CD8-positive, alpha-beta memory T cell (primary cell): Measurements from ENCODE around the gene MARK1. TPM values are rescaled to one million over a fixed set of nuclear protein-coding genes. Genes with fewer than 3 reads are reported as not detected.

Experiments
- CTCF ChIA-PET: fragments of 350-600 bp; sonication (Branson Sonifier 250); formaldehyde crosslinking; loops from one replicate; lab custom pipeline; 2021; ENCODE audit warnings: antibody characterized with exemption; lab: Charles Lee
- POLR2A ChIA-PET: fragments of 350-600 bp; sonication (Branson Sonifier 250); formaldehyde crosslinking; loops from one replicate; lab custom pipeline; 2021; ENCODE audit warnings: antibody characterized with exemption; lab: Charles Lee
- DNase-seq, 5 donors: peaks; one replicate each; pipeline versions ENCODE4 v3.0.0 to v3.0.0-alpha.2; 2020 to 2022; ENCODE audit warnings: mixed read lengths in 1 of 5
- H3K27ac ChIP-seq: one replicate; pipeline ENCODE4 v1.7.0; 2013; ENCODE audit warnings: low read depth, mild to moderate bottlenecking, low read length, moderate library complexity
- H3K27me3 ChIP-seq: 2 replicates; pipeline ENCODE4 v1.7.0; 2013; ENCODE audit warnings: low read length, mild to moderate bottlenecking; ENCODE audit not compliant: insufficient read depth, poor library complexity, severe bottlenecking
- H3K36me3 ChIP-seq: 2 replicates; pipeline ENCODE4 v1.7.0; 2013; ENCODE audit warnings: mild to moderate bottlenecking, low read length, moderate library complexity; ENCODE audit not compliant: insufficient read depth
- H3K4me1 ChIP-seq: 2 replicates; pipeline ENCODE4 v1.7.0; 2013; ENCODE audit warnings: mild to moderate bottlenecking, low read length, moderate library complexity; ENCODE audit not compliant: insufficient read depth
- H3K4me3 ChIP-seq: 2 replicates; pipeline ENCODE4 v1.7.0; 2013; ENCODE audit warnings: mild to moderate bottlenecking, low read length
- H3K9me3 ChIP-seq: 2 replicates; pipeline ENCODE4 v1.7.0; 2013; ENCODE audit warnings: mild to moderate bottlenecking, low read length
- H3K27ac Mint-ChIP-seq, 8 donors: one replicate each; pipeline ENCODE4 v1.8.0; 2020 to 2021; ENCODE audit warnings: mixed read lengths in 8 of 8, mild to moderate bottlenecking in 6 of 8, inconsistent platforms in 3 of 8, moderate library complexity in 3 of 8
- H3K27me3 Mint-ChIP-seq, 2 donors: one replicate each; pipeline ENCODE4 v1.8.0; 2020 to 2021; ENCODE audit warnings: mixed read lengths in 2 of 2, mild to moderate bottlenecking in 1 of 2, moderate library complexity in 1 of 2
- H3K36me3 Mint-ChIP-seq, 3 donors: one replicate each; pipeline ENCODE4 v1.8.0; 2020 to 2021; ENCODE audit warnings: mixed read lengths in 3 of 3, inconsistent platforms in 1 of 3, mild to moderate bottlenecking in 1 of 3
- H3K4me1 Mint-ChIP-seq, 3 donors: one replicate each; pipeline ENCODE4 v1.8.0; 2020 to 2021; ENCODE audit warnings: mixed read lengths in 3 of 3, inconsistent platforms in 1 of 3, mild to moderate bottlenecking in 1 of 3
- H3K4me3 Mint-ChIP-seq, 7 donors: one replicate each; pipeline ENCODE4 v1.8.0; 2020 to 2021; ENCODE audit warnings: mixed read lengths in 7 of 7, mild to moderate bottlenecking in 6 of 7, moderate library complexity in 4 of 7, inconsistent platforms in 2 of 7
- H3K9me3 Mint-ChIP-seq, 5 donors: one replicate each; pipeline ENCODE4 v1.8.0; 2020 to 2022; ENCODE audit warnings: mixed read lengths in 5 of 5, mild to moderate bottlenecking in 3 of 5, moderate library complexity in 2 of 5, inconsistent platforms in 1 of 5
- polyA plus RNA-seq: library from polyadenylated mRNA; unstranded; fragments of 300-500 nt; fragmentation: Illumina TruSeq; gene quantifications from one replicate; pipeline ENCODE4 v1.2.3, GENCODE V29; 2021
- total RNA-seq, 2 experiments: library from RNA; stranded (reverse); gene quantifications; one replicate each; pipeline ENCODE4 v1.2.3, GENCODE V29; 2021

Gene MARK1
- total and polyA plus RNA-seq, 3 experiments from 2014 or later: 0.09 TPM; not detected in 2

GRCh38 chr1:220565670-220566069 lies 37.7 kb downstream of the MARK1 start:
- CTCF ChIA-PET: no interaction called here
- Mint-ChIP-seq H3K27ac (no peak overlapping the region), H3K4me1 (no peaks in the 10 kb centered on the region), H3K36me3 (no peaks in the 10 kb centered on the region), H3K9me3 (no peaks in the 10 kb centered on the region), H3K27me3 (peaks cover 2 to 4% of the 10 kb centered on the region in 2 donors), H3K4me3 (no peak overlapping the region)
- H3K27me3 ChIP-seq: no peaks in the 10 kb centered on the region
- H3K9me3 ChIP-seq: no peaks in the 10 kb centered on the region
- no peaks in the 10 kb centered on the region for H3K36me3 ChIP-seq
- no peak overlapping the region for H3K27ac ChIP-seq
- POLR2A ChIA-PET: no interaction called here
- H3K4me3 ChIP-seq: no peak overlapping the region
- H3K4me1 ChIP-seq: no peaks in the 10 kb centered on the region
- no peak for DNase-seq

DNA sequence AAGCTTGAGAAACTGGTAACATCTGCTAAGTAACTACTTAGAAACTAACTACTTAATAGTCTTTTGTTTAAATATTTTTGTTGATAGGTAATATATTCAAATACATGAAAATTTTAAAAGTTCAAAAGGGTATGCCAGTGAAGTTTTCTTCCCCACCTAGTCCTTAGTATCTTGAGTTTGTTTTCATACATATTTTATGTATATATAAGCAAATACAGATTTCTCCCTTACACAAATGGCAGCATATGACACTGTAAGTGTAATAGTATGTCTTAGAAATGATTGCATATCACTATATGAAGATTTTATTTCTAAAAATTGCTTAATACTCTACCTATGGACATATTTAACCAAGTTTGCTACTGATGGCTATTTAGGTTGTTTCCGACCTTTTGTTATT lies 38.9 kb downstream of the MARK1 start:
- no peaks in the 10 kb centered on the region for H3K4me1 ChIP-seq
- no peak overlapping the region for H3K4me3 ChIP-seq
- Mint-ChIP-seq H3K27ac (no peak overlapping the region), H3K27me3 (peaks cover 4% of the 10 kb centered on the region in 2 donors), H3K36me3 (no peaks in the 10 kb centered on the region), H3K9me3 (peaks cover 0 to 2% (median 0%) of the 10 kb centered on the region in 5 donors), H3K4me3 (no peak overlapping the region), H3K4me1 (no peaks in the 10 kb centered on the region)
- POLR2A ChIA-PET: no interaction called here
- H3K27me3 ChIP-seq: no peaks in the 10 kb centered on the region
- no peaks in the 10 kb centered on the region for H3K9me3 ChIP-seq
- CTCF ChIA-PET: no interaction called here
- no peaks in the 10 kb centered on the region for H3K36me3 ChIP-seq
- DNase-seq: no peak
- H3K27ac ChIP-seq: no peak overlapping the region

DNA sequence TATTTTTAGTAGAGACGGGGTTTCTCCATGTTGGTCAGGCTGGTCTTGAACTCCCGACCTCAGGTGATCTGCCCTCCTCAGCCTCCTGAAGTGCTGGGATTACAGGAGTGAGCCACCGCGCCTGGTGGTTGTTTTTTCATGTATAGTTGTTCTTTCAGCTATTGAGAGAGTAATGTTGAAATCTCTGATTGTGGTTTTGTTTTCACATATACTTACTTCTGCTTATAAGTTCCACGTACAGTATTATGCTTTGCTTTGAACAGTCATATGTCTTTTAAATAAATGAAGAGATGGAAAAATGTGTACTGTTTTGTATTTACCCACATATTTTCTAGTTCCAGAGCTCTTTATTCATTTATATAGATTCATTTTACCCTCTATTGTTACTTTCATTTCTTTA lies 44.5 kb downstream of the MARK1 start:
- POLR2A ChIA-PET: no interaction called here
- H3K4me1 Mint-ChIP-seq: no peaks in the 10 kb centered on the region
- peaks cover 11 to 20% (median 18%) of the 10 kb centered on the region in 5 donors for H3K9me3 Mint-ChIP-seq
- H3K27ac Mint-ChIP-seq: no peak overlapping the region
- H3K27me3 ChIP-seq: no peaks in the 10 kb centered on the region
- H3K36me3 ChIP-seq: no peaks in the 10 kb centered on the region
- H3K27me3 Mint-ChIP-seq: peaks cover 2 to 5% of the 10 kb centered on the region in 2 donors
- H3K27ac ChIP-seq: no peak overlapping the region
- H3K9me3 ChIP-seq: peaks cover 3% of the 10 kb centered on the region
- no peak overlapping the region for H3K4me3 ChIP-seq
- H3K36me3 Mint-ChIP-seq: no peaks in the 10 kb centered on the region
- no peak for DNase-seq
- CTCF ChIA-PET: no interaction called here
- no peak overlapping the region for H3K4me3 Mint-ChIP-seq
- H3K4me1 ChIP-seq: no peaks in the 10 kb centered on the region

DNA sequence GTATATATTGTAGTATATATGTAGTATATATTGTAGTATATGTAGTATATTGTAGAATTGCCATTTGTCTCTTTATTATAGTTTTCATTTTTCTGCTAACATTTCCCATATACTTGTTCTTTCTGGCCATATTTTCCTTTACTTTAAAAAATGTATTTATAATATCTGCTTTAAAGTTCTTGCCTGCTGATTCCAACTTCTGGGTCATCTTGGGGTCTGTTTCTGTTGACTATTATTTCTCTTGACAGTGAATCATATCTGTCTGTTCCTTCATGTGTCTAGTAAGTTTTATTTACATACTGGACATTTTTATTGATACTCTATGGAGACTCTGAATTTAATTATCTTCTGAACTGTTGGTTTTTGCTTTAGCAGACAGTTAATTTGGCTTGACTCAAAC lies 45.9 kb downstream of the MARK1 start:
- no peak overlapping the region for H3K4me3 Mint-ChIP-seq
- H3K36me3 Mint-ChIP-seq: no peaks in the 10 kb centered on the region
- Histone ChIP-seq H3K27ac (no peak overlapping the region), H3K27me3 (no peaks in the 10 kb centered on the region), H3K36me3 (no peaks in the 10 kb centered on the region), H3K4me1 (no peaks in the 10 kb centered on the region), H3K4me3 (no peak overlapping the region), H3K9me3 (peaks cover 3% of the 10 kb centered on the region)
- H3K4me1 Mint-ChIP-seq: no peaks in the 10 kb centered on the region
- no peak for DNase-seq
- POLR2A ChIA-PET: no interaction called here
- H3K9me3 Mint-ChIP-seq: peaks cover 12 to 20% (median 18%) of the 10 kb centered on the region in 5 donors
- no peak overlapping the region for H3K27ac Mint-ChIP-seq
- CTCF ChIA-PET: no interaction called here
- H3K27me3 Mint-ChIP-seq: peaks cover 2 to 6% of the 10 kb centered on the region in 2 donors

- H3K4me1 ChIP-seq: no peaks in the 10 kb centered on the region
- ChIA-PET POLR2A (no interaction called here), CTCF (no interaction called here)
- Mint-ChIP-seq H3K27ac (no peak overlapping the region), H3K4me1 (no peaks in the 10 kb centered on the region), H3K4me3 (no peak overlapping the region), H3K36me3 (no peaks in the 10 kb centered on the region), H3K9me3 (peaks cover 12 to 20% (median 18%) of the 10 kb centered on the region in 5 donors), H3K27me3 (peaks cover 2 to 6% of the 10 kb centered on the region in 2 donors)
- no peak overlapping the region for H3K27ac ChIP-seq
- H3K4me3 ChIP-seq: no peak overlapping the region
- H3K27me3 ChIP-seq: no peaks in the 10 kb centered on the region
- DNase-seq: no peak
- no peaks in the 10 kb centered on the region for H3K36me3 ChIP-seq
- peaks cover 3% of the 10 kb centered on the region for H3K9me3 ChIP-seq
Measured at GRCh38 chr1:220575718-220576497, 48.0 kb downstream of the MARK1 start.

GRCh38 chr1:220577926-220578325 lies 50.0 kb downstream of the MARK1 start:
- ChIA-PET POLR2A (no interaction called here), CTCF (no interaction called here)
- no peak overlapping the region for H3K4me3 ChIP-seq
- peaks cover 3% of the 10 kb centered on the region for H3K9me3 ChIP-seq
- Mint-ChIP-seq H3K4me1 (no peaks in the 10 kb centered on the region), H3K4me3 (no peak overlapping the region), H3K9me3 (peaks cover 9 to 18% (median 17%) of the 10 kb centered on the region in 5 donors), H3K27me3 (peaks cover 0 to 6% of the 10 kb centered on the region in 2 donors), H3K36me3 (no peaks in the 10 kb centered on the region), H3K27ac (no peak overlapping the region)
- no peaks in the 10 kb centered on the region for H3K36me3 ChIP-seq
- no peak overlapping the region for H3K27ac ChIP-seq
- DNase-seq: no peak
- no peaks in the 10 kb centered on the region for H3K27me3 ChIP-seq
- no peaks in the 10 kb centered on the region for H3K4me1 ChIP-seq

DNA sequence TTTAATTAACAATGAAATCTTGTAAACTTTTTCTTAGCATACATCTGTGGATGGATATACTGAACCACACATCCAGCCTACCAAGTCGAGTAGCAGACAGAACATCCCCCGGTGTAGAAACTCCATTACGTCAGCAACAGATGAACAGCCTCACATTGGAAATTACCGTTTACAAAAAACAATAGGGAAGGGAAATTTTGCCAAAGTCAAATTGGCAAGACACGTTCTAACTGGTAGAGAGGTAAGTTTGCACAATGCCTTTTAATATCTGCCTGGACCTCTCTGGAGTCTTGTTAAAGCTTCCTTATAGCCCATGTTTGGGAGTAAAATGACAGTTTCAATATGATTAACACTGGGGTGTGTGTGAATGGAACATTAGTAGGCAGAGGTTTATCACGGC lies 51.4 kb downstream of the MARK1 start:
- Mint-ChIP-seq H3K9me3 (peaks cover 4 to 10% (median 8%) of the 10 kb centered on the region in 5 donors), H3K27me3 (peaks cover 0 to 6% of the 10 kb centered on the region in 2 donors), H3K27ac (no peak overlapping the region), H3K36me3 (no peaks in the 10 kb centered on the region), H3K4me3 (no peak overlapping the region), H3K4me1 (no peaks in the 10 kb centered on the region)
- DNase-seq: no peak
- ChIA-PET POLR2A (no interaction called here), CTCF (no interaction called here)
- no peaks in the 10 kb centered on the region for H3K4me1 ChIP-seq
- no peaks in the 10 kb centered on the region for H3K36me3 ChIP-seq
- H3K4me3 ChIP-seq: no peak overlapping the region
- H3K9me3 ChIP-seq: peaks cover 3% of the 10 kb centered on the region
- no peaks in the 10 kb centered on the region for H3K27me3 ChIP-seq
- no peak overlapping the region for H3K27ac ChIP-seq

DNA sequence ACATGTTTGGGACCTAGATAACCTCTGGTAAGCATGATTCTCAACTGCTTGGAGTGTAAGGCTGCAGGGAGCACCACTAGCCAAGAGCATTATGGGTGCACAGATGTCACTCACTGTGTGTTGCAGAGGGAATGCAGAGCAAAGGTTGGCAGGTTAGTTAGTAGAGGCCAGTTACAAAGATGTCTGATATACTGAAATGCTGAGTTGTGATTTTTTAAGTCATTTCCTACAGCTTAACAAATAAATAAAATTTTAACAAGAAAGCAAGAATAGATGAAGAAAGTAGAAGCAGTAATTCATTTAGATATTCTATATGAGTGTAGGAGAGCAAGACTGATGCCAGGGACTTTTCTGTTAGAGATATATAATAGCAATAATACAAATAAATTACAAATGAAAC lies 64.8 kb downstream of the MARK1 start:
- ChIA-PET CTCF (no interaction called here), POLR2A (no interaction called here)
- Mint-ChIP-seq H3K4me1 (no peaks in the 10 kb centered on the region), H3K36me3 (no peaks in the 10 kb centered on the region), H3K4me3 (no peak overlapping the region), H3K27me3 (no peaks in the 10 kb centered on the region), H3K9me3 (peaks cover 0 to 4% (median 3%) of the 10 kb centered on the region in 5 donors), H3K27ac (no peak overlapping the region)
- no peaks in the 10 kb centered on the region for H3K9me3 ChIP-seq
- no peaks in the 10 kb centered on the region for H3K4me1 ChIP-seq
- no peak for DNase-seq
- H3K36me3 ChIP-seq: no peaks in the 10 kb centered on the region
- H3K4me3 ChIP-seq: no peak overlapping the region
- no peak overlapping the region for H3K27ac ChIP-seq
- no peaks in the 10 kb centered on the region for H3K27me3 ChIP-seq
